Inflammatory macrophage treated with lipopolysaccharide for 1 hour (primary cell): ENCODE results near the gene TMEM167A.

Source experiments
- DNase-seq, 2 donors: peaks; one replicate each; pipeline ENCODE4 v3.0.0-alpha.2; 2020 to 2022

The TMEM167A gene

GRCh38 chr5:83034528-83035207 lies 42.5 kb downstream of the TMEM167A start:
- no peak for DNase-seq

DNA sequence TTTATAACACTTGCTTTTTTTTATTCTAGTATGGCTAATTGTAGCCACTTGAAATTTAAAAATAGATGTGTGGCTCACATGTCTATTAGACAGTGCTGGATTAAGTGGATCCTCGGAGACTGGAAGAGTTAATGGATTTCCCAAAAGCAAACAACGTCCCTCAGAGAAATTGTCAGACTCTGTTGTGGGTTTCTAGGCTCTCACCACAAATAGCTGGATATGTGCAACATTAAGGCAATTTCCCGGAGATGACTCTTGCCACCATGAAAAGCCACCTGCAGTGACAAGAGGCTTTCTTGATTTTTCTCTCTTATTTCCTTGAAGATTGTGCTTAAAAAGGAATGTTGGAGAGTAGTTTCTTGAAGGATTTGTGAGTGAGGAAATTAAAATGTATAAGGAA lies 43.2 kb downstream of the TMEM167A start:
- no peak for DNase-seq

DNA sequence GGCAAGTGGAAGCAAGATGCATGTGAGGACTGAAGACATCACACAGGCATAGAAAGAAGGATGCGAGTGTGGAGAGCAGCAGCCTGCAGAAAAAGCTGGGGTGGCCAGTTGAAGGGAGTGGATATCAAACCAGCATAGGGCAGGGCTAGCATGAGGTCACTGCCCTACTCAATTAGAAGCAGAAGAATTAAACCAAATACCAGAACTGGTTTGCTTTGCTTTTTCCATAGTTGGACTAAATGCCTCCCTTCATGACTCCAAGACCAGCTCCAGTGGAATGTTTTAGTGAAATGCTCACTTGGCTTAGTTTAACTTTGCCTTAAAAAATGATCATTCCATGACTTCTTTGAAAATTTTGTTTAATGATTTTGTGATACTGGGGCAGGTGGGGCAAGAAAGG lies 45.8 kb downstream of the TMEM167A start:
- no peak for DNase-seq

DNA sequence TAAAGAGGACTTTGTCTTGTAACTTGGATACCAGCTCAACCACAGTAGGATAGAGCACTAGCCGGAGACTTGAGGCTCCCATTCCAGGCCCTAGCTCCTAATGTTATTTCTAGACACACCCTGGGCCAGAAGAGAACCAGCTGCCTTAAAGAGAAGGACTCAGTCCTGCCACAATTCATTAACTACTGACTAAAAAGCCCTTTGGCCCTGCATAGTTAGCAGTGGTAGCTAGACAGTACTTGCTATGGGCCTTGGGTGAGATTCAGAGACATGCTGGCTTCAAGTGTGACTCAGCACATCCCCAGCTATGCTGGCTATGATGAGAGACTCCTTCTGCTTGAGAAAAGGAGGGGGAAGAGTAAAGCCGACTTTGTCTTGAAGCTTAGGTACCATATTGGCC lies 47.3 kb downstream of the TMEM167A start:
- no peak for DNase-seq

GRCh38 chr5:83026930-83027687 lies 50.1 kb downstream of the TMEM167A start:
- DNase-seq, result peak; percentile 6 to 13

DNA sequence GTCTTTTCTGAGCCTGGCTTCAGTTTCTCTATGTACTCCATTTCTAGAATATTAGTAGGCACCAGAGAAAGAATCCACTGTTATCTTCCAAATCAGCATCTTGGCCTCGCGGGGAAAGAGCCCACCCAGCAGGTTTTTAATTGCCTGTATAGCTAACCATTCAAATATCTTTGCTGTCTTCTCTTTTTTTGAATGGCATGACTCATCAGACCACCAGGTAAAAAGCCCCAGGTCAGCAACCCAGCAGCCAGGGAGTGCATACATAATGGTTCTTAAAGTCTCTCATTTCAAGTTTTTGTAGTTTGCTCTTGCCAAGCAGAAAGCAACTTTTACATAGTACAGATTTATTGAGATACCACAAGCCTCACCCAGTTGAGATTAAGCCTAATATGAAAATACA lies 50.7 kb downstream of the TMEM167A start:
- no peak for DNase-seq

DNA sequence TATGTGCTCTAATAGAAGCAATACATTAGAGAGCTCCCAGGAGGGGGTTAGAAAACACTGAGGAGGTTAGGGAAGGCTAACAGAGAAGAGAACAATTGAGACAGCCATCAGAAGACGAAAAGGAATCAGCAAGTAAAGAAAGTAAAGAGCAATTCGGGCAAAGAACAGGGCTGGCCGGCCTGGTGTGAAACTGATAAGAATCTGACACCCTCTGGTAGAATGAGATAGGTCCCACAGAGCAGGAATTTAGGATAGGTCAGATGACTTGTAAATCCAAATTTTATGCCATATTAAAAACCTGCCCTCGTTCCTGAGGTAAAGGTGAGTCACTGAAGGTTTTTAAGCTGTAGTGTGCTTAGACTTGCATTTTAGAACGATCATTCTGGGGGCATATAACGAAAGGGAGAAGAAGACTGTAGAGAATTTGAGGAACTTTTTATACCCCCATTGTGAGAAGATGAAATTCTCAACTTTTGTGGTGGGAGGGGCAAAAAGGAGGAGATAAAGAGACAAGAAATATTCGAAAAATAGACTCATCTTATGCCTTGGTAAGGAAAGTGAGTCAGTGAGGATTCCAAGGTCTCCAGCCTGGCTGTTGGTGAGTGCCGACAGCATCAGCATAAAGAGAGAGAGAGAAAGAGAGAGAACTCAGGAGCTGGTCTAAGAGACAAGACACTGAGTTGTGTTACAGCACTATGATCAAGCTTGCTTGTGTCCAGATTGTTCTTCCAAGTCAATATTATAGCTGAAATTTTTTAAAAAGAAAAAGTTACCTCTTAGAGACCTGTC lies 51.3 kb downstream of the TMEM167A start:
- DNase-seq, result no peak

DNA sequence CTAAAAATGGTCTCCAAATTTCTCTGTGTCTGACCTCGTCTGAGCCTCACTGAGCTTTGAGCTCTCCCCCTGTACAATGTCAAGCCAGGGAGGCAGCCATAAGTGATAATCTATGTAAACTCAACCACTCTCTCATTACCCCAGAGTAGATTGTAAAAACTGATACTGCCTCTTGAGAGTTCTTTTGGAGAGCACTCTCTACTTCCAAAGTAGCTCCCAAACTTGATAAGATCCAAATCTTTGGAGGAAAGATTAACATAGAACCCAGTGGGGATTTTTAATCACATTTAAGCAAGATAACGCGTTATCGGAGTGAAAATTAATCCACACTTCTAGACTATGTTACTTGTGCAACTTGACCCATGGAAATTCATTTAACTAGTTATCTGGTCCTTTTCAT lies 54.9 kb downstream of the TMEM167A start:
- no peak for DNase-seq

DNA sequence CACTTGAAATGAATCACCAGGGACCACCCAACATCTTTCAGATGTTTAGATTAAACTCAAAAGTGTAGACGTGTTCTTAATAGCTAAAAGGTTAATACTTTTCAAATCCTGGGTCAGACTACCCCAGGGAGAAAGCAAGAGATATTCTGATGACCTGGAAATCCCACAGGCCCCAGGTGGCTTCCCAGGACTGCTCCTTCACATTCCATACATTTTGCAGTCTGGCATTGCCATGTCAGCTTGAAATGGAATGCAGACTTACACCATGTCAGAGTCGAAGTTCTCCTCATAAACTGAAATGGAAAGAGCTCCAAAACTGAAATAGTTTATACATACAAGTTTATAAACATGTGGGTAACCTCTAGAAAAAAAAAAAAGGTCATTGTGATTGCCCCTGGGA lies 61.5 kb downstream of the TMEM167A start:
- no peak for DNase-seq

DNA sequence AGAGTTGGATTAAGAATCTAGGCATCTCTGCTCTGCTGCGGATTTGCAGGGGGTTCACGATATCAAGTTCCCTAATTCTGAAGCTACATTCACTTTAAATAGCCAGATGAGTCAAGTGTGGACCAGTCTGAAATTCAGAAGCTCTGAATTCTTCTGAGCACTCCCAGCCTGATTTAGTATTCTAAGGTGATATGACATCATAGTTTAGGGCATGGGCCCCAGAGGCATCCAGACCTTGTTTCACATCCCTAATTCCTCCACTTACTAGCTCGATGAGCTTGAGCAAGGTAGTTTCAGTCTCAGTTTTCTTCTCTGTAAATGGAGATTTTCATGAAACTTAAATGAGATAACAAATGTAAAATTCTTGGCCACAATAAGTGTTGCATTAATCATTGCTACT lies 65.2 kb downstream of the TMEM167A start:
- peak in 1 of 2 donors; percentile 10 for DNase-seq

- DNase-seq, result no peak
Observed at GRCh38 chr5:83009408-83009807, 67.8 kb downstream of the TMEM167A start.

DNA sequence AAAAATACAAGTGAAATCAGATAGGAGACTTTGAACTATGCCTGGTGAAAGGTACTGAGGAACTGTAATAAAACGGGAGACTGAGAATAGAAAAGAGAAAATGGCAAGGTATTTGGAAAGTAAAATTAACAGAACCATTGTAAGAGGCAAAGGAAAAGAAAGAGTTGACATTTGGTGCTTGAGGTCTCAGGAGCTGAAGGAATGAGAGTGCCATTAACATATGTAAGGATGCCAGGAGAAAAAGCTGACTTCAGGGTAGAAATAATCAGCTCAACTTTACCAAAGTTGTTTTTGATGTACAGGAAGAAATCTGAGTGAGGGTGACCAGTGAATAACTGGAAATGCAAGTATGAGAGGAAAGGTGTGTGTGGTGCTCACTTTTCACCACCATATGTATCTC lies 69.4 kb downstream of the TMEM167A start:
- DNase-seq, result no peak

DNA sequence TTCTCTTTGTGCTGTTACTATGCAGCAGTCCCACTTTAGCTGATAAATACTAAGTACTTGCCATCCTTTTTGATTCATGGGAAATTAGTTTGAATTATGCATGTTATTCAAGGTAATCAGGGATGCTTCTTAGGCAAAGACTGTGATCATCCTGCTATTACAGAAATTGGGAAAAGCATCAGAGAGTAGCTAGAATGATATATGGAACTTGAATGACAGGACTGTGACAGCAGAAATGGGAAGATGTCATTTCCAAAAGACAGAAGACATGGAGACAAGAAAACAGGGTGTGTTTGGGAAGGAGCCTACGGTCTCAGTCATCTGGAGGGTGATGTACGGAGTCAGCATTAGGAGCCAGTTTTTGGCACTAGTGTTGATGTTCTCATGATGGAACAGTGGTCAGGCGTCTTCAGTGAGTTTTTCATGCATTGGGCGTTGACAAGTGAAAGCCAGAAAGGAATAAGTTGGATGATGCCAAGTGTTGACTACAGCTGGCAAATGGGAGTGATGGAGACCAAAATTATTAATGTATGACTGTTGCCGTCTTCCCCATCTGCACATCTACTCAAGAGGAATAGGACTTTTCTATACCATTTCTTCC lies 70.4 kb downstream of the TMEM167A start:
- no peak for DNase-seq

DNA sequence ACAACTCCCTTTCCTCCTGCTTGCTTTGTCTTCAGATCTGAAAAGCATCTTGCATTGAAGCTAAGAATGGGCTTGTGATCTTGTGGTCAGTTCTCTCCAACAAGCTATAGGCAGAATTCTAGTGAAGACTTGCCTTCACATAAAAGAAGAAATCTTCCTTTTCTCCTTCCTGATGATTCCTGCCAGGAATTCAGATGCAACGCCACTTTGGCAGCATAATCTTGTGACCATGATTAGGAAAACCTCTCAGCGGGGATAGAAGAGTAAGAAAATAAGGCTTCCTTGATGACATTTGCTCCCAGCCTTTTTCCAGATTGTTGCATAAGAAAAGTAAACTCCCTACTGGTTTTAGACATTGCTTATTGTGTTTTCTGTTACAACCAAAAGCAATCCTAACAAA lies 73.4 kb downstream of the TMEM167A start:
- DNase-seq, result no peak
